PC-3 (cell line): Measurements from ENCODE around the gene FRMD4B.

ENCODE experiments used
- CTCF ChIP-seq: fragments of 300-600 bp; sonication (generic); conservative IDR thresholded peaks from 2 replicates; pipeline ENCODE4 v1.5.1; 2017; ENCODE audit warnings: antibody characterized with exemption, low read depth, mild to moderate bottlenecking, low read length
- EZH2 ChIP-seq: fragments of 300-600 bp; sonication (generic); IDR thresholded peaks from one replicate; pipeline ENCODE4 v1.6.1; 2017; ENCODE audit warnings: antibody characterized with exemption, mild to moderate bottlenecking, low read length; ENCODE audit not compliant: unreplicated experiment
- EZH2phosphoT487 ChIP-seq: fragments of 300-600 bp; sonication (generic); IDR thresholded peaks from 2 replicates; pipeline ENCODE4 v1.6.1; 2018; ENCODE audit warnings: mild to moderate bottlenecking, antibody characterized with exemption, low read length, borderline replicate concordance

DNA sequence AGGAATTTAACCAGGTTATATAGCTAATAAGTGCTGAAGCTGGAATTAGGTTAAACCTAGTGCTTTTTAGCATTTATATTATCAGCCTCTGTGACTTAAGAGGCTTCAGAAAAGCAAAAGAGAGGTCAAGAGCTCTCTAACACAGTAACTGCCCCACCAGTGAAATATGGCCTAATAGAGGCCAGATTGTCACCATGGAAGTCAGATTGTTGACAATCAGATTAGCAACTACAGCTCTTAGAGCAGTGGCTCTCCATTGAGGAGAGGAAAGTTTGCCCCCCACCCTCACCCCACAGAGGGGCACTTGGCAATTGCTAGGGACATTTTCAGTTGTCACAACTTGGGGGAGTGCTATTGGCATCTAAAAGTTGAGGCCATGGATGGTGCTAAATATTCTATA, 240.2 kb downstream of the FRMD4B start:
- no peak for TF ChIP-seq CTCF
- no peak for TF ChIP-seq EZH2
- TF ChIP-seq EZH2phosphoT487: no peak
